Pons (tissue), 1 donor: ENCODE results near the gene TERF2IP.
A peak's percentile ranks its signal among the peaks of the same experiment; 100 is the strongest.

Experiments used
- DNase-seq: peaks from one replicate; pipeline ENCODE4 v3.0.0-alpha.2; 2016; ENCODE audit warnings: low spot score

The TERF2IP gene

DNA sequence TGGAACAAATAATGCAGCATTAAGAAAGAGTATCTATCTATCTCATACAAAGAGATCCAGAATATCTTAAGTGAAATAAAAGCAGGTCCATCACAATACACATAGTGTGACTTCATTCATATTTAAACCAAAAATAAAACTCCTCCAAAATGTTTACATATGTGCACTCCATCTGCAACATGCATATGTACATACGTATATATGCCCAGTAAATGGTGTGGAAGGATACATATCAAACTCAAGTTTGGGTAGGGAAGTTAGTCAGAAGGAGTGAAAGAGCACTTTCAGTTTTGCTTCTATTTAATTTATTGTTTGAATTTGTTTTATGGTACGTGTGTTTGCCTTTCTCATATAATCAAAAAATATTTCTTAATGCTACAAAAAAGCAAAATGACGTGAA, 12.5 kb upstream of the TERF2IP start:
- DNase-seq, result no peak

DNA sequence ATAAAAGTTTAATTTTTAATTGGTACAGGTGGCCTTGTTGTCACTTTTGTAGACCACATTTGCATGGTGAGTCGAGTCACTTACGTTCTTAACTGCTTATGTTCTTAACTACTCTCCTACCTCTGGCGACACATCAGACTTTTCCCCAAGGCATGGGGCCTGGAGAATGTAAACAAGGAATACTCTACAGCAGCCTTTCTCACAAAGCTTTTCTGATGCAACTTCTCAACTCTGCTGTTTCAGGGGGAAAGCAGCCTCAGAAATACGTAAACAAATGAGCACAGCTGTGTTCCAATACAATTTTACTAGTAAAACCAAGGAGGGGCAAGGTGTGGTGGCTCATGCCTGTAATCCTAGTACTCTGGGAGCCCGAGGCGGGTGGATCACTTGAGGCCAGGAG, 7.0 kb upstream of the TERF2IP start:
- DNase-seq, result no peak

DNA sequence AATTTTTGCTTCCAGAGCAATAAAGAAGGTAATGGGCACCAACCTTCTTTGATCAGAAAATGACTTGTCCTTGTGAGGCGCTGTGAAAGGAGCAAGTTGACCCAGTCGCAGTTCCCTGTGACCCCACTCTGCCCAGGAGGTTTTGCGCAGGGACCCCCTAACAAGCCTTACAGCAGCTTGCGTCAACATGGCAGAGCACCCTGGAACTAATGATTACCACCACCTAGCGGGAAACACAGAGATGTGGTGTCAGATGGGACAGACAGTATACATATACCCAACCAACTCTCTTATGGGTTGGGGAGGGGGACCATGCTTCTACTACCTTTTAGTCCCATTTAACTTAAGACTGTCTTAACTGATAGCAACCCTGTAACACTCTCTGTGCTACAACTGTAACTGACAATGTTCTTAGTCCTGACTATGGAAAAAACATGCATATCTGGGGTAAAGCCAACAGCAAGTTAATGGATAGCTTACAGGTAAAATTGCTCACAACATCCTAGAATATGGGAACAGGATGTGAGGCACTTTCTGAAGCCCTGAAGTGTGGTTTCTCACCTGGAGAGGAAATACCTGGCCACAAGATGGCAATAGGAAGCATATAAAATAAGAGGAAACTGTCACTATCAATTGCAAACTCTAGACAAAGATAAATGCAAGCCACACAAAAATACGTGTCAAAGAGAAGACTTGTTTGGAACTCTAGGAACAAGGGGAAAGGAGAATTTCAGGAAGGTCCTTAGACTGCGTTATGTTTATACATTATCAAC, 3.1 kb upstream of the TERF2IP start:
- DNase-seq, result no peak

DNA sequence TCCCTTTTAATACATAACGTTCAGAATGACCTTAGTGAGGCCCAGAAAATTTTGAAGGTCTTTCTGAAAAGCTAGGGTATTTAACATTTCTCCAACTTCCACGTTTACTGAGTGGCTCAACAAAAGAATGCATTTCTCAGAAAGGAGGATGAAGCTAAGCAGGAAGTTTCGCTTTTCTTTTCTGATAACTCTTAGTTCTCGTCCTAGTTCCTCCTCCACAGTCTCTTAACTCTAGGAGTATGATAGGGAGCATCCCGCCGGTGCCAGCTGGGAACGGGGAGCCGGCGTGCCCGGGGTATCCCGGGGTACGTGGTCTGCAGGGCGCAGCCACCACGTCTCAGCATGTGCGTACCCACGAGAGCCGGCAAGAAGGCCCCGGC, 471 bp upstream of the TERF2IP start:
- peak; percentile 29 for DNase-seq

DNA sequence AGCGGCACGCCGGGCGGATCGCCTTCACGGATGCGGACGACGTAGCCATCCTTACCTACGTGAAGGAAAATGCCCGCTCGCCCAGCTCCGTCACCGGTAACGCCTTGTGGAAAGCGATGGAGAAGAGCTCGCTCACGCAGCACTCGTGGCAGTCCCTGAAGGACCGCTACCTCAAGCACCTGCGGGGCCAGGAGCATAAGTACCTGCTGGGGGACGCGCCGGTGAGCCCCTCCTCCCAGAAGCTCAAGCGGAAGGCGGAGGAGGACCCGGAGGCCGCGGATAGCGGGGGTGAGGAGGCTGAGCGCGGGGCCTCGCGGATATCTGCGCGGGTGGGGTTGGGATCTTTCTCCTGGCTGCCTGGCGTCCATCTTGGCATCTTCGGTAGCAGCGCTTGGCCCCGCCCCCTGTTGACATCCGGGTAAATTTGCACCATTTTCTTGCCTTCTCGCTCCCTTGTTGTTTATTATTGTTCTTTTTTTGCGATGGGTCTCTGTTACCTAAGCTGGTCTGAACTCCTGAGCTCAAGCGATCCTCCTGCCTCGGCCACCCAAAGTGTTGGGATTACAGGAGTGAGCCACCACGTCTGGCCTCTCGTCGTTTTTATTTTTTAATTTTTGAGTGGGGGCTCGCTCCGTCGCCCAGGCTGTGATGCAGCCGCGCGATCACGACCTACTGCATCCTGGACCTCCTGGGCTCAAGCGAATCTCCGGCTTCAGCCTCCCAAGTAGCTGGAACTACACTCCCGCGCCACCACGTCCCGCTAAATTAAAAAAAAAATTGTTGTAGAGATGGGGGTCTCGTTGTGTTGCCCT, 898 bp downstream of the TERF2IP start:
- DNase-seq, result peak; percentile 72

DNA sequence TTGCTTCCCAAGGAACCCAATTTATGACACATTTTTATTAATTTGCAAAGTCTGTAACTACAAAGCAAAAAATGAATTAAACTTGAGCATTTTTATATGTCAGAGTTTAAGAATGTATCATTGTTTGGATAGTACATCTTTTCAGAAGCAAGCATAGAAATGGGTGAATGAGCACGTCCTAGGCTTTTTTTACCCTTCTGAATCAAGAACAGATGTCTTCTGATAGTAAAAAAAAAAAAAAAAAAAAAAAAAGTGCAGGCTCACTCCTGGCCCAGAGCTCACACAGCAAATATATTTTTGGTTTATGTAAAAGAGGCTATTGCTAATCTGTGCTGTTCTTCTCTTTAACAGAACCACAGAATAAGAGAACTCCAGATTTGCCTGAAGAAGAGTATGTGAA, 6.3 kb downstream of the TERF2IP start:
- DNase-seq, result no peak

DNA sequence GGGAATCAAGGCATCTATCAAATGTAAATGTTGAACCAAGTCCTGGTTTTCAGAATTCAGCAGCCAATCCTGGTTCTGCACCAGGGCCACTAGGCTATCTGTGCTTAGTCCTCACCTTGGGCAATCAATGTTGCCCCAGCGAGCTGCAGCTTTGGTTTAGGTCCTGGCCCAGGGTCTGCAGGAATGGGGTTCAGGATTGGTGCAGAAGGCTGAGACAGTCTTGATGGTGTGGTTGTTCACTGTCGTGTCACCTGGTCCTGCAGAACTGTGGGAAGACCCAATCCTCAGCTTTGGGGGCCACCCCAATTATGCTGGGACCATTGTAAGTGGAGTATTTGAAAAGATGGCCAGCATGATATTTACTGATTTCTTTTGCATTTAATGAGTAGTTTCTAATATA, 10.6 kb downstream of the TERF2IP start:
- no peak for DNase-seq

DNA sequence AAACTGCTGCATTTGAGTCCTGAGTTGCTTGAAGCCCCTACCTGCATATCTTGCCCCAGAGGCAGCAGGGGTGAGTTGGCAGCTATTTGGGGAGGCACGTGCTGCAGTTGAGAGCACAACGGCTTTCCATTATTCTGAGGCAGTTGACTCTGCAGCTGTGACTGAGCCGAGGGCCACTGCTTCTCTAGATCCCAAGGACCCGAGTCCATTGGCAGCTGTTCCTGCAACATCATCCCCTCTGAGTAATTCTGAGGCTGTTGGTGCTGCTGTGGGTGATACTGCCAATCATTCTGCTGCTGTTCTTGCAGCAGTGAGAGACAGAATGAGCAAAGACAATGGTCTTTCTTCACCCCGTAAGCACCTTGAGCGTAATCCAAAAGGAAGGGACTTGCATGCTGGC, 12.7 kb downstream of the TERF2IP start:
- peak; percentile 71 for DNase-seq

DNA sequence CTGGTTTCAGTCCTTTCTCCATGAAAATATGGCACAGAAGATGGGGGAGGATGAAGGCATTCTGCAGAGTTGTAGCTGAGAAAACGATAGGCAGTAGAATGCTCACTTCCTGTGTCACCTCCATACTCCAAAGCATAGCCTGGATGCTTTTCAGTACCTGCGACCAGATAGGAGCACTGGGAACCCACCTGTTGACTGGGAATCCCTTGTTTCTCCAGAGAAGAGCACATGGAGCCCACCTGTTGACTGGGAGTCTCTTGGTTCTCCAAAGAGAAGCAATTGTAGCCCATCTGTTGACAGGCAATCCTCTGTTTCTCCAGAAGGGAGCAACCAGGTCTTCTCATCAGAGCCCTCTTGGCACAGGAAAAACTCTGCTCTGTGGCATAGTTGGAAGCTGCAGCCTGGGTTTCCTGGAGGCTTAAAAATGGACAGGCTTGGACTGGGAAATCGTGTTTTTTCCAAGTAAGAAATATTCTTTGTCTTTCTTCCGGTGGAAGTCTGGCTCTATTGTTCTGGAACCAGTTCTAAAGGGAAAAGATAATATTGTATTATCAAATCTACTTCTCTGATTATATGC, 13.2 kb downstream of the TERF2IP start:
- DNase-seq, result peak; percentile 35

DNA sequence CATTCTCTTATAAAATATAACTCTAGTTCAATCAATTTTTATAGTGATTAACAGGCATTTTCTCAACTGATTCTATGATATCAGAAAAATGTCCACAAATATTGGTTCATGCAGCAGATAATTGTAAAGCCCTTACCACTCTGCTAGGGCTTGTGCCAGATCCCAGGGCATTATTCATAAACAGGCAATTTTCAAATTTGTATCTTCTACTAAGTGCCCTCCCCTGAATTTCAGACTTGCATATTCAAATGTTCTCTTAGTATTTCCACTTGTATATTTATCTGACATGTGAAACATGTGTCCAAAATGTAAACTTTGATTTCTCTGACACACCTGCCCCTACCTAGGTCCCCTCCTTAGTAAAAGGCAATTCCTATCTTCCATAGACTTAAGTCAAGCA, 19.9 kb downstream of the TERF2IP start:
- DNase-seq, result no peak

DNA sequence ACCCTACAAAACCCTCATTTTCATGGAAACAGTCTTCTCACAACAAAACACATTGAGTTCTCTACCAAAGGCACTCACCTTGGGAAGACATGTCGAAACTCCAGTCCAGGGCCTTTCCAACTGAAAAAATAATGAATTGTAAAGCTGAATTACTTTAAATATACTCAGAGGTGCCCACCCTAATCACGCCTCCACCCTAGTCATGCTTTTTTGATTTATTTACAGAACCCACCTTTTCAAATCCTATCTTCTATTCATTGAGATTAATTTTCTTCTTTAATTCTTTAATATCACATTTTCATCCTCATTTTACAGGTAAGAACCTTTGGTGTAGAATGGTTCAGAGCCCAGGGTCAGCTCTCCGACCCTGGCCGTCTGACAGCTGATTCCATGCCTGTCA, 29.3 kb downstream of the TERF2IP start, which contains the start of gene CPHXL2:
Gene CPHXL2 (minus strand): TSS at position 101 of the 400 bp plus-strand sequence. CDS start 10 bp downstream, at position 91.
- DNase-seq, result no peak

DNA sequence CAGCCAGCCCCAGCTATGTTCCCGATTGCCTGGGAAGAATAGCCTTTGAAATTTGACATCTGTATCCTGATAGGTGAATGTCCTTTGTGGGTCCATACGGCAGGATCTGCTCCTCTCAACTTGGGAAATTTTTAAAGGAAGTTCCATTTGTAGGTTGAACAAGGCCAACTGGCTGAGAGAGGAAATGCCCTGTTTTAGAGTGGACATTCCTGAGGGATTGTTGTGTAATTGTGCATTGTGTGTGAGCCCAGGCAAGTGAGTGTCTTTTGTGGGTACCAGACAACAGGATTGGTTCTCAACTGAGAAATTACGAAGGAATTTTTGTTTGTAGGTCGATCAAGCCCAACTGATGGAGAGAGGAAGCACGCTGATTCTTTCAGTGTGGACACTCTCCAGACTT, 31.8 kb downstream of the TERF2IP start:
- no peak for DNase-seq

DNA sequence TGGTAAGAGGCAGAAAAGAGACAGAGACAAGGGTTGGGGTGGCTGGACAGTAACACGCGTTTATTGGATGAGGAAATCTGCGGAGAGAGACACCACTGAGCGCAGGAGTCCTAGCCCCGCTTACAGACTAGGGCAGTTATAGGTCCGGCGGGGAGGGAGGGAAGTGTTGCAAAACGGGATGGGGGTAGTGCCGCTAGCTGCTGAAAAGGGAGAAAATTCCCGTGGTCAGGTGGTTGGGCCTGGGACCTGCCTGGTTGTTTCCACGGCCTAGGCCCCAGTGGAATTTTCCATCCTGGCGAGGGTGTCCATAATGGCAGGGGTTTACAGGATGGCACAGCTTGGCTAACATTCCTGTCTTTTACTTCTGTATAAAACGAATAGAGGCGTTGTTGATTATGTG, 34.7 kb downstream of the TERF2IP start:
- DNase-seq, result no peak

DNA sequence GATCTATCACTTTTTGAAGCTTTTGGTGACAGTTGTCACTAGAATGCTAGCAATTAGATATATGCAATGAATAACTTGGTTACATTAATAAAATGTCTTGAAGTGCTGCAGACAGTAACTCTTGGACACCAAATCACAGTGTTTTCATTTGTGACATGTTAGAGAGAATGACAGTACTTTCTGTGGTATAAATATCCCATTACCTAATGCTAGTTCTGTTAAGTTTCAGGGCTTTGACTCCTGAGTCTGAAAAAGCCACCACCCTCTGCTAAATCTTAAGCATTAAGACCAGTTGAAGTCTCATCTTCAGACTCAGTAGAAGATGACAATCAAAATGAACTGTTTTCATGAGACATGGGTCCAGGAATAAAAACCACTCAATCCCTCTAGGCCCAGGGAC, 39.8 kb downstream of the TERF2IP start:
- no peak for DNase-seq

DNA sequence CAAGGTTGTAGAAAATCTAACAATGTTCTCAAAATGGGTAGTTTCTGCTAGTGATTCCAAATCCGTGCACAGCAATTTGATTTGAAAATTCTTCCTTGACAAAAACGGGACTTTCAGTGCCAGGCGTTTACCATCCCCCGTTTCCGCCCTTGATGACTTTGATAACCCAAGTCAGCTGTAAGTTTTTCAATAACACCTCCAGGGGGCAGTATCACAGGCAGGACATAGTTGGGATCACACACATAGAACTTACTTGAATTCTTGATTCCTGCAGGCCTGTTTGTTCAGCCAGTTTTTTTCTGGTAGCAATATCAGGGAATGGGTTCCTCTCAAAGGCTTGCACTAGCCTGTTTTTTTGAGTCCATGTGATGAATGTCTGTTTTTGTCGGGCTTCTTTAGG, 48.1 kb downstream of the TERF2IP start:
- DNase-seq, result no peak

DNA sequence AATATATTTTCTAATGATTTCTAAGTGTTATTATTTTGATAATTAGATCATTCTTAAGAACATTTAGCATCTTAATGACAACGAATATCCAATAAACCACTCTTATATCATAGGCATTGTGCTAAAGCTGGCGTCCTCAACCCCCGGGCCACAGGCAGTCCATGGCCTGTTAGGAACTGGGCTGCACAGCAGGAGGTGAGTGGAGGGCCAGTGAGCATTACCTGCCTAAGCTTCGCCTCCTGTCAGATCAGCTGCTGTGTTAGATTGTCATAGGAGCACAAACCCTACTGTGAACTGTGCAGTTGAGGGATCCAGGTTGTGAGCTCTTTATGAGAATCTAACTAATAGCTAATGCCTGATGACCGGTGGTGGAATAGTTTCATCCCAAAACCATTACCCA, 50.0 kb downstream of the TERF2IP start:
- DNase-seq, result no peak

DNA sequence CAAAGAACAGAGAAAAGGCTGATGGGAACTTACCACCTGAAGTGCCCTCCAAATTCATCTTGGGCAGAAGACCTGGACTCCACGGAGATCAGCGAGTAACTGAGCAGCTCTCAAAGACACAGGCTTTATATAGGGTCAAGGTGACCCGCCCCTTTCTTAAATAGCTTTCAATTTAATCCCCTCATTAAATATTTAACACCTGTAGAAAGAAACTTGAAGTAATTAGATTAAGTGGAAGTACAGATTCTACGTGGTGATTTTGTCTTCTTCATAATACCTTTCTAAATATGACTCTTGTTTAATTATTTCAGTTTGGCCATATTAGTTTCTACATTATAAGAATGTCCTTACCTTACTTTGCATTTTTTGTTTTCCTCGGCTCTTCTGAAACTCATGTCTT, 53.8 kb downstream of the TERF2IP start, which contains the start of gene DUXB:
Gene DUXB (minus strand): TSS at position 101 of the 400 bp plus-strand sequence. CDS start 43 bp downstream, at position 58.
- no peak for DNase-seq

DNA sequence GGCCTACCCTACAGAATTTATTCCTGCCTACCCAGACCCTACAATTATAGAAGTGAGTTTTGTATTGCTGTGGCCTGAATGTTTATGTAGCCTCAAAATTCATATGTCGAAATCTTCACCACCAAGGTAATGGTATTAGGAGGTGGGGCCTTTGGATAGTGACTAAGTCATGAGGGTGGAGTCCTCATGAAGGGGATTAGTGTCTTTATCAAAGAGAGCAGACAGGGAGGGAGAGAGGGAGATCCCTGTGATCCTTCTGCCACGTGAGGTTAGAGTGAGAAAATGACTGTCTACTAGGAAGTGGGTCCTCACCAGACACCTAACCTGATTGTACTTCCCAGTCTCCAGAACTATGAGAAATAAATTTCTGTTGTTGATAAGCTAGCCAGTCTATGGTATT, 54.7 kb downstream of the TERF2IP start:
- no peak for DNase-seq

DNA sequence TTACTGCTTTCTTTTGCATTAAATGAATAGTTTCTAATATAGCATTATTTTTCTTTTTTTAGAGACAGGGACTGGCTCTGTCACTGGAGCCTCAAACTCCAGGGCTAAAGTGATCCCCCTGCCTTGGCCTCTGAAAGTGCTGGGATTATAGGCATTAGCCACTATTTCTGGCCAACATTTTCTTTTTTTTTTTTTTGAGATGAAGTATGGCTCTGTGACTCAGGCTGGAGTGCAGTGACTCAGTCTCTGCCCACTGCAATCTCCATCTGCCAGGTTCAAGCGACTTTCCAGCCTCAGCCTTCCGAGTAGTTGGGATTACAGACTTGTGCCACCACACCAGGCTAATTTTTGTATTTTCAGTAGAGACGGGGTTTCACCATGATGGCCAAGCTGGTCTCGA, 55.7 kb downstream of the TERF2IP start:
- no peak for DNase-seq
